ENCODE data around the gene TGFBR1.

TGFBR1 gene

DNA sequence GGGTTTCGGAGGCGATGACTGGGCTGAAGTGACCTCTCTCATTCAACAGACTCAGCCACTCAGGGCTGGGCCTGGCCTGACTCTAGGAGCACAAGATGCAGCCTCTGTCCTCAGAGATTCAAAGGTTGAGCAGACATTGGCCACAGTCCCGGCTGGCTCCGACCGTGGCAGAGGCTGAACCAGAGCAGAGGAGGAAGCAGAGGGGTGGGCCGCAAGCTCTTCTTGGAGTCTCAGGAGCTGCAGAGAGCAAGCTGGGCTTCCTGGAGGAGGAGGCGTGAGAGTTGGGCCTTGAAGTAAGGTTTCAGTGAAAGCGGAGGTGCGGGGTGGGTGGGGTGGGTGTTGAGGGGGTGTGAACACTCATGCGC lies 79.2 kb downstream of the TGFBR1 start:
- peak overlapping the region in 10 of 11 experiments; percentile 47 to 80 (median 70); a peak in 19 of 22 replicates for H3K4me2 ChIP-seq
- H3K9ac ChIP-seq: peak overlapping the region in 10 of 11 experiments; percentile 29 to 71 (median 63); a peak in 17 of 22 replicates
- no peak for TF ChIP-seq Cebpa-rat (IDR thresholded peaks at IDR 0.05)
- H3K4me3 ChIP-seq: no peak overlapping the region
- H3K4me1 ChIP-seq: peaks cover 39 to 87% (median 55%) of the 10 kb centered on the region in 10 experiments
- H3K36me3 ChIP-seq: no peaks in the 10 kb centered on the region
- H3K27ac ChIP-seq: peak overlapping the region; percentile 43 to 76 (median 65); a peak in 20 of 22 replicates
- no peaks in the 10 kb centered on the region for H4K20me1 ChIP-seq
- H3K27me3 ChIP-seq: no peaks in the 10 kb centered on the region
- H3K9me3 ChIP-seq (replicated peaks in 1 of 11): no peaks in the 10 kb centered on the region

DNA sequence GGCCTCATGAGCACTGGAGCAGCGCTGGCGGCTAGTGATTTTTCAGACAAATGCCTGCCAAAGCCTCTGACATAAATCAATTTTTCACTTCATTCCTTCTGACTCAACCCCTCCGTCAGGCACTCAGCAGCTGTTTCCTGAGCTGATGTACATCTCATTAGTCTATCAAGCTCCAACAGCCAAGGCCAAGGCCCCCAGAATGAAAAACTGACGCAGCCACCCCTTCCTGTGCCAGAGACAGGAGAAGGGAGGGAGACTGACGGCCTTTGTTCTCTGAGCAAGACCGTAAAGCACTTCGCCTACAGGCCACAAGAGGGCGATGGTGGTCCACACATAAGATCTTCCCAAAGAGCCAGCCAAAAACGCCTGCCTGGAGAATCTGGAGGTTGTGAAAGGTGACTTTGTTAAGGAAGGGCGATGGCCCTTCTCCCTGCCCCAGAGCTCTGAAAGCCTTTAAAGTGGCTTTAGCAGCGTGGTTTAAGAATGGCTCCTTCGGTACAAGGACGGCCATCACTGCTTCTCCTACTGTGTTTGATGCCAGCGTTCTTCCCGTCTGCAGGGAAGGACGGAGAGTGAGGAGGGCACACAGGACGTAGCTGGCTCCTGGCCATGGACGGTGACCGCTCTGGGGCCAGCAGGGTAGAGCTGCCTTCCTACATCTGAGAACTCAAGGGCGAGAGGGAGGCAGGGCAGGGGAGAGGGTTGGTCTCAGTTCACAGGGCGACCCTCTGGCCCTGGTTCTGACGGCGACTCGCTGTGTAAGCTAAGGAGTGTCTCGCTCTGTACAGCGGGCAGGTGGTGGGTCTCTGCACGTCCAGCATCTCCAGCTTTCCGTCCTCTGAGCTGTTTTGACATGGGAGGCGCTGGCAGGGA lies 79.8 kb downstream of the TGFBR1 start:
- Histone ChIP-seq H3K4me2 (peak overlapping the region; percentile 25 to 82 (median 68)), H3K9me3 (replicated peaks in 1 of 11) (no peaks in the 10 kb centered on the region), H3K27me3 (no peaks in the 10 kb centered on the region), H3K4me3 (peak overlapping the region in 1 of 10 experiments; percentile 13; a peak in 1 of 20 replicates), H3K9ac (peak overlapping the region; percentile 25 to 71 (median 63); a peak in 18 of 22 replicates), H3K4me1 (peaks cover 39 to 81% (median 55%) of the 10 kb centered on the region in 10 experiments), H3K36me3 (no peaks in the 10 kb centered on the region), H3K27ac (peak overlapping the region; percentile 35 to 76 (median 65); a peak in 20 of 22 replicates), H4K20me1 (no peaks in the 10 kb centered on the region)
- TF ChIP-seq Cebpa-rat (IDR thresholded peaks at IDR 0.05): no peak

DNA sequence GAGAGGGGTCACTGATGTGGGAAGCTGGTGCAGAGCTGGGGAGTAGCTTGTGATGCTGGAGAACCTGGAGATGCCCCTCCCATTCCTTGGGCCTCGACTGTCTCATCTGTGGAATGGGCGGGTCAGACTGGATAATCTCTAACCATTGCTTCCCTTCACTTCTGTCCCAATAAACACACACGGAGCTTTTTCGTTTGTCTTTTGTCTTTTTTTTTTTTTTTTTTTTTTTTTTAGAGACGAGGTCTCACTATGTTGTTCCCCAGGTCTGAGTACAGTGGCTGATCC lies 80.4 kb downstream of the TGFBR1 start:
- Histone ChIP-seq H3K4me1 (peaks cover 39 to 79% (median 57%) of the 10 kb centered on the region in 10 experiments), H3K27ac (peak overlapping the region in 8 of 11 experiments; percentile 31 to 76 (median 64); a peak in 10 of 22 replicates), H3K4me3 (no peak overlapping the region), H3K4me2 (peak overlapping the region in 9 of 11 experiments; percentile 44 to 82 (median 68); a peak in 14 of 22 replicates), H3K9me3 (replicated peaks in 1 of 11) (no peaks in the 10 kb centered on the region), H3K36me3 (no peaks in the 10 kb centered on the region), H3K9ac (peak overlapping the region in 5 of 11 experiments; percentile 36 to 71 (median 63); a peak in 6 of 22 replicates), H4K20me1 (no peaks in the 10 kb centered on the region), H3K27me3 (no peaks in the 10 kb centered on the region)
- no peak for TF ChIP-seq Cebpa-rat (IDR thresholded peaks at IDR 0.05)

DNA sequence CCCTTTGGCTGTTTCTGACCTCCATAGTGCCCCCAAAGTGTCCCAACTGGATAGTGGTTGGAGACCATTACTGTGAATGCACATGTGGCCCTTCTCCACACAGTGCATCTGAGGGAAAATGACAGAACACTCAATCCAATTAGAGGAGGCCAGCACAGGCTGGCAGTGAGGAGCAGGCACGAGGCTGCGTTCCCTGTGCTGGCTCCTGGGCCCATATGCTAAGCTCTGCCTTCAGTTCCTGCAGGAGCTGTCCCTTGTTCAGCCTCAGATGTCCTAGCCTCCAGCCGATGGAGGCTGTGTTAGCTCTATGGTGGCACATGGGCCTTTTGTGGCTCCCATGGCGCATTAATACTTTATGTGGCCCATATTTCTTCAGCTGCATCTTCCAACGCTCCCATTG lies 81.0 kb downstream of the TGFBR1 start:
- no peak for TF ChIP-seq Cebpa-rat (IDR thresholded peaks at IDR 0.05)
- H4K20me1 ChIP-seq: no peaks in the 10 kb centered on the region
- no peak overlapping the region for H3K9ac ChIP-seq
- peak overlapping the region in 1 of 11 experiments; percentile 67; a peak in 1 of 22 replicates for H3K4me2 ChIP-seq
- H3K36me3 ChIP-seq: no peaks in the 10 kb centered on the region
- H3K9me3 ChIP-seq (replicated peaks in 1 of 11): no peaks in the 10 kb centered on the region
- H3K4me1 ChIP-seq: peaks cover 39 to 73% (median 55%) of the 10 kb centered on the region in 10 experiments
- no peak overlapping the region for H3K27ac ChIP-seq
- H3K4me3 ChIP-seq: no peak overlapping the region
- no peaks in the 10 kb centered on the region for H3K27me3 ChIP-seq

DNA sequence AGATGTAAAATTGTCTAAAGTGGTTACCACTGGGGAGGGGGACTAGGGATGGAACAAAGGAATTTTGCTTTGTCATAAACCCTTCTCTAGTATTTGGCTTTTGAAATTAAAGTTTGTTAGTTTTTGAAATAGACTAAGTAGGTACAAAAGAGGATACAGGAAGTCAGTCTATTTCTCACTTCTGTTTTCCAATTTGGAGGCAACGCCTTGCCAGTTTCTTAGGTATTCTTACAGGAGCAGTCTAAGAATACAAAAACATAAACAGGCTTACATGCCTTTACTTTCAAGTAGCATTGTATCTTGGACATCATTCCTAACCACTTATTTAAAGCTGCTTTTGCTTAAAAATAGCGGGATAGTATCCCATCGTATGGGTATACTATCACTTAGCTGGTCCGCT lies 82.4 kb downstream of the TGFBR1 start:
- peak overlapping the region; percentile 24 to 70 (median 45); a peak in 21 of 22 replicates for H3K4me2 ChIP-seq
- no peaks in the 10 kb centered on the region for H3K9me3 ChIP-seq (replicated peaks in 1 of 11)
- H3K4me3 ChIP-seq: no peak overlapping the region
- TF ChIP-seq Cebpa-rat (IDR thresholded peaks at IDR 0.05): no peak
- peak overlapping the region in 4 of 11 experiments; percentile 7 to 55 (median 24); a peak in 4 of 22 replicates for H3K27ac ChIP-seq
- no peaks in the 10 kb centered on the region for H3K27me3 ChIP-seq
- H3K36me3 ChIP-seq: no peaks in the 10 kb centered on the region
- peaks cover 25 to 59% (median 42%) of the 10 kb centered on the region in 10 experiments for H3K4me1 ChIP-seq
- no peak overlapping the region for H3K9ac ChIP-seq
- H4K20me1 ChIP-seq: no peaks in the 10 kb centered on the region

DNA sequence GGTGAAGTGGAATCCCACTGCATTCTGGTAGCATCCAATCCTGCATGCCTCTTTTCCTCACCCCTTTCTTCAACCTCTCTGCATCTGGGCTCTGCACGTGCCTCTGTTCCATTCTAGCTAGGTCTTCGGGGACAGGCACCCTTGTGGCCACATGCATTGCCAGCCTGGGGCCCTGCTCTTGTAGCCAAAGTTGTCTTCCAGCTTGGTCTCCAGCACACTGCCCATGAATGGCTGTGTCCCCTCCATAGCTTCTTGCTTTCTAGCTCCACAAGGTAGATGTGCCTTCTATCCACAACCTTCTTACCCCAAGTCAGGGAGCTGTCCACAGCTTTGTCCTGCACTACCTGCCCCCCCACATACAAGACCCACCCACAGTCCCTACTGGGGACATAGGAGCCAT lies 84.3 kb downstream of the TGFBR1 start:
- H3K36me3 ChIP-seq: no peaks in the 10 kb centered on the region
- peaks cover 14 to 40% (median 27%) of the 10 kb centered on the region in 10 experiments for H3K4me1 ChIP-seq
- no peak overlapping the region for H3K4me2 ChIP-seq

DNA sequence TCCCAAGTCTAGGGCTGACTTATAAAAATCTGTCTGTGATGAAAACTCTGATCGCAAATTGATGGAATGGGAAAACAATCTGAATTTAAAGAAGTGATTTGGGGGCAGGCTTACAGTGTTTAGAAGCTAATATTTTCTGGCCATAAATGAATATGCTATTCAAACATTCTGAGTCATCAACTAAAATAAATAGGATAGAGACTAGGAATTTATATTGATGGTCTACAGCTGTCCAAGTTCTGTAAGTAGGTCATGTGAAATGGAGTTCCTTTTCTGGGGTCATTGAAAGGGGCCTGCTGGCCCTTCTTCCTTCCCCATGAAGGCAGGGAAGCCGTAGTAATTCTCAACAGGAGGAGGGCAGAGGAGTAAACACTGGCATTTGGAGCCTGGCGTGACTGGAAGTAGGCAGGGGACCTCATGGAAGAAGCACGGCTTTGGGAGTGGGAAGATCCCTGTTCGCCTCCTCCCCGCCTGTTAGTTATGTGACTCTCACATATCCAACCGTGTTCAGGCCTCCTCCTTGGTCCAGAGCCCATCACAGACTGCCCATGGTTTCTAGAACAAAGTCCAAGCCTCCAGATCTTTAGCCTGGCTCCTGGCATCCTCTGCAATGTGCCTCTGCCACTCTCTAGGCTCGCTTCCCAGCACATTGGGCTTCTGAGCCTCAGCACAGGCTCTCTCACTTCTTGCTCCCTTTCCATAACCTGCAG lies 85.1 kb downstream of the TGFBR1 start:
- no peak for TF ChIP-seq Cebpa-rat (IDR thresholded peaks at IDR 0.05)
- no peaks in the 10 kb centered on the region for H3K36me3 ChIP-seq
- peaks cover 14 to 32% (median 20%) of the 10 kb centered on the region in 10 experiments for H3K4me1 ChIP-seq
- no peak overlapping the region for H3K4me3 ChIP-seq
- no peak overlapping the region for H3K9ac ChIP-seq
- no peaks in the 10 kb centered on the region for H4K20me1 ChIP-seq
- peak overlapping the region in 1 of 11 experiments; percentile 10; a peak in 1 of 22 replicates for H3K4me2 ChIP-seq
- H3K27ac ChIP-seq: no peak overlapping the region
- H3K27me3 ChIP-seq: no peaks in the 10 kb centered on the region
- no peaks in the 10 kb centered on the region for H3K9me3 ChIP-seq (replicated peaks in 1 of 11)

More for the DNA sequence above, 84.3 kb downstream of the TGFBR1 start:
- Histone ChIP-seq H4K20me1 (no peaks in the 10 kb centered on the region), H3K27ac (no peak overlapping the region), H3K9me3 (replicated peaks in 1 of 11) (no peaks in the 10 kb centered on the region), H3K27me3 (no peaks in the 10 kb centered on the region), H3K9ac (no peak overlapping the region), H3K4me3 (no peak overlapping the region)
- TF ChIP-seq Cebpa-rat (IDR thresholded peaks at IDR 0.05): no peak

DNA sequence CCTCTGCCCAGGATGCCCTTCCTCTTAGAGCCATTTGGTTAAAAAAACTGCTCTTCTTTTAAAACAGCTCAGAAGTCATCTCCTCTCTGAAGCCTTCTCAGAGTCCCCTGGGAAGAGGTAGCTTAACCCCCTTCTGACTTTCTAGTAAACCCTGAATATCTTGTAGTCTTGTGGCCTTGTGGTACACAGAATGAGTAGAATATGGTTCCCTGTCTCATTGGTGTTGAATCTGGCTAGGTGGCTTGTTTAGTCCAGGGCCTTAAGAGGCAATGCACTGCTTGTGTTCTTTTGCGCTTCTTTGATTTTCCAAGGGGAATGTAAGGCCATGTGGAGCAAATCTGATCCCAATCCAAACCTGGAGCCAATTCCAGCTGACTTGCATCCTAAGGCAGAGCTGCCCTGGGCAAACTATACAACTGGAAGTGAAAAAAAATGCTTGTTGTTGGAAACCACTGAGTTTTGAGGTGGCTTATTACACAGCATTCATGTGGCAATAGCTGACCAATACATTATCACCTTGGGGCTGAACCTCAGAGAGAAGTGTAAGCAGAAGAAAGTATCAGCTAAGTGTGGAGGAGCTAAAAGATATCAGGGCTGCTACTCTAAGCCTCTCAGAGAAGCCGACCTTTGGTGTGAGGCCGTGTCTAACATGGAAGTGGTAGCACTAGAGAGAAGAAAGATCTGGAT lies 85.8 kb downstream of the TGFBR1 start:
- no peak for TF ChIP-seq Cebpa-rat (IDR thresholded peaks at IDR 0.05)

More for the DNA sequence above, 85.8 kb downstream of the TGFBR1 start:
- Histone ChIP-seq H3K4me2 (no peak overlapping the region), H4K20me1 (no peaks in the 10 kb centered on the region), H3K27me3 (no peaks in the 10 kb centered on the region), H3K27ac (no peak overlapping the region), H3K4me3 (no peak overlapping the region), H3K9me3 (replicated peaks in 1 of 11) (no peaks in the 10 kb centered on the region), H3K4me1 (peaks cover 13 to 30% (median 18%) of the 10 kb centered on the region in 10 experiments), H3K36me3 (no peaks in the 10 kb centered on the region), H3K9ac (no peak overlapping the region)

Data from BLaER1 treated with 17β-estradiol and CSF1 and Interleukin-3, amounts not matched to agents 10 nM and 100 nM (cell line).